ENCODE results near the gene ZNF84.

Gene ZNF84

DNA sequence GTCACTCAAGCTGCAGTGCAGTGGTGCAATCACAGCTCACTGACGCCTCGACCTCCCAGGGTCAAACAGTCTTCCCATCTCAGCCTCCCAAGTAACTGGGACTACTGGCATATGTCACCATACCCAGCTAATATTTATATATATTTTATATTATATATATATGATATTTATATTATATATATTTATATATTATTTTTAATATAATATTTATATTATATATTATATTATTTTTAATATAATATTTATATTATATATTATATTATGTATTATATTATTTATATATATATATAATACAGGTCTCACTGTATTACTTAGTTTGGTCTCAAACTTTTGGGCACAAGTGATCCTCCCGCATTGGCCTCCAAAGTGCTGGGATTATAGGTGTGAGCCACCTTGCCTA, 9.4 kb downstream of the ZNF84 start:
- Histone ChIP-seq H3K4me1 (ENCODE audit: low read length) (no peaks in the 10 kb centered on the region), H3F3A (ENCODE audit: insufficient read depth, low read length) (no peaks in the 10 kb centered on the region), H3K36me3 (replicated peaks; ENCODE audit: insufficient read depth, low read length) (peaks cover 9% of the 10 kb centered on the region; the same call in 1 of the 2 replicates), H3K27ac (ENCODE audit: low read length) (no peak overlapping the region), H3K4me3 (ENCODE audit: low read length) (no peak overlapping the region), H3K9me2 (replicated peaks; ENCODE audit: insufficient read depth, low read length) (no peaks in the 10 kb centered on the region), H4K20me1 (ENCODE audit: insufficient read depth, low read length) (no peaks in the 10 kb centered on the region), H3K9me3 (replicated peaks; ENCODE audit: insufficient read depth, low read length) (no peaks in the 10 kb centered on the region), H3K79me2 (ENCODE audit: low read length) (no peaks in the 10 kb centered on the region), H2AFZ (ENCODE audit: low read length) (no peak overlapping the region), H3K4me2 (ENCODE audit: low read depth, low read length) (no peak overlapping the region), H3K9ac (ENCODE audit: low read length) (no peak overlapping the region), H3K27me3 (replicated peaks; ENCODE audit: insufficient read depth, low read length) (no peaks in the 10 kb centered on the region)
- TF ChIP-seq EZH2 (optimal IDR thresholded peaks at IDR 0.05; ENCODE audit: low read depth, low read length) (no peak), CTCF (IDR thresholded peaks at IDR 0.05; ENCODE audit: low read length) (no peak), EZH2phosphoT487 (IDR thresholded peaks at IDR 0.05; ENCODE audit: low read length) (no peak)
- no peak for DNase-seq

DNA sequence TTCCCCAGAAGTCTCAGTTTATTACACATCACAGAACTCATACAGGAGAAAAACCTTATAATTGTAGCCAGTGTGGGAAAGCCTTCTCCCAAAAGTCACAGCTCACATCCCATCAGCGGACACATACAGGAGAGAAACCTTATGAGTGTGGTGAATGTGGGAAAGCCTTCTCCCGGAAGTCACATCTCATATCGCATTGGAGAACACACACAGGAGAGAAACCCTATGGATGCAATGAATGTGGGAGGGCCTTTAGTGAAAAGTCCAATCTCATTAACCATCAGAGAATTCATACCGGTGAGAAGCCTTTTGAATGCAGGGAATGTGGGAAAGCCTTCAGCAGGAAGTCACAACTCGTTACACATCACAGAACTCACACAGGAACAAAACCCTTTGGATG, 20.1 kb downstream of the ZNF84 start:
- Histone ChIP-seq H2AFZ (ENCODE audit: low read length) (no peak overlapping the region), H3K36me3 (replicated peaks; ENCODE audit: insufficient read depth, low read length) (no peaks in the 10 kb centered on the region)

GRCh38 chr12:133058203-133059113, 21.1 kb downstream of the ZNF84 start:
- no peak overlapping the region for H2AFZ ChIP-seq (ENCODE audit: low read length)
- no peaks in the 10 kb centered on the region for H3K9me2 ChIP-seq (replicated peaks; ENCODE audit: insufficient read depth, low read length)
- H3K9me3 ChIP-seq (replicated peaks; ENCODE audit: insufficient read depth, low read length), result no peaks in the 10 kb centered on the region
- H3K27me3 ChIP-seq (replicated peaks; ENCODE audit: insufficient read depth, low read length), result no peaks in the 10 kb centered on the region
- no peak for TF ChIP-seq CTCF (IDR thresholded peaks at IDR 0.05; ENCODE audit: low read length)
- H3K79me2 ChIP-seq (ENCODE audit: low read length), result no peaks in the 10 kb centered on the region
- H3K27ac ChIP-seq (ENCODE audit: low read length), result no peak overlapping the region
- H4K20me1 ChIP-seq (ENCODE audit: insufficient read depth, low read length), result no peaks in the 10 kb centered on the region
- no peaks in the 10 kb centered on the region for H3K4me1 ChIP-seq (ENCODE audit: low read length)
- no peaks in the 10 kb centered on the region for H3K36me3 ChIP-seq (replicated peaks; ENCODE audit: insufficient read depth, low read length)
- H3K9ac ChIP-seq (ENCODE audit: low read length), result no peak overlapping the region
- no peak overlapping the region for H3K4me2 ChIP-seq (ENCODE audit: low read depth, low read length)
- DNase-seq, result no peak
- no peaks in the 10 kb centered on the region for H3F3A ChIP-seq (ENCODE audit: insufficient read depth, low read length)
- no peak overlapping the region for H3K4me3 ChIP-seq (ENCODE audit: low read length)

More for the DNA sequence above, 20.1 kb downstream of the ZNF84 start:
- TF ChIP-seq CTCF (IDR thresholded peaks at IDR 0.05; ENCODE audit: low read length) (no peak), EZH2 (optimal IDR thresholded peaks at IDR 0.05; ENCODE audit: low read depth, low read length) (no peak), EZH2phosphoT487 (IDR thresholded peaks at IDR 0.05; ENCODE audit: low read length) (no peak)
- Histone ChIP-seq H3K9me2 (replicated peaks; ENCODE audit: insufficient read depth, low read length) (no peaks in the 10 kb centered on the region), H3K27me3 (replicated peaks; ENCODE audit: insufficient read depth, low read length) (no peaks in the 10 kb centered on the region), H3K27ac (ENCODE audit: low read length) (no peak overlapping the region), H3K9me3 (replicated peaks; ENCODE audit: insufficient read depth, low read length) (no peaks in the 10 kb centered on the region), H3K79me2 (ENCODE audit: low read length) (no peaks in the 10 kb centered on the region), H3K4me2 (ENCODE audit: low read depth, low read length) (no peak overlapping the region), H3K9ac (ENCODE audit: low read length) (no peak overlapping the region), H3F3A (ENCODE audit: insufficient read depth, low read length) (no peaks in the 10 kb centered on the region), H3K4me1 (ENCODE audit: low read length) (no peaks in the 10 kb centered on the region), H3K4me3 (ENCODE audit: low read length) (no peak overlapping the region), H4K20me1 (ENCODE audit: insufficient read depth, low read length) (no peaks in the 10 kb centered on the region)
- DNase-seq, result no peak
